SK-N-SH treated with all-trans-retinoic acid at 6 μM for 48 hours (cell line): ENCODE results near the gene HIRA.

Experiments
- ARNTL ChIP-seq: fragments of 450-650 bp; formaldehyde crosslinking; IDR thresholded peaks from 2 replicates; pipeline ENCODE4 v1.5.0; 2020; ENCODE audit warnings: low read depth, mild to moderate bottlenecking, moderate library complexity, borderline replicate concordance
- CREB5 ChIP-seq: fragments of 250-450 bp; sonication (Bioruptor Pico); IDR thresholded peaks from 2 replicates; pipeline ENCODE4 v1.5.1; 2020; ENCODE audit warnings: low read depth, mild to moderate bottlenecking, moderate library complexity
- ESRRG ChIP-seq: fragments of 250-450 bp; sonication (Bioruptor Pico); IDR thresholded peaks from 2 replicates; pipeline ENCODE4 v1.6.1; 2021; ENCODE audit warnings: mild to moderate bottlenecking
- OSR1 ChIP-seq: fragments of 250-450 bp; sonication (Bioruptor Pico); IDR thresholded peaks from 2 replicates; pipeline ENCODE4 v1.8.0; 2022; ENCODE audit warnings: moderate library complexity, mild to moderate bottlenecking, inconsistent platforms
- PATZ1 ChIP-seq: fragments of 250-450 bp; sonication (Bioruptor Pico); IDR thresholded peaks from 2 replicates; pipeline ENCODE4 v1.8.0; 2020; ENCODE audit warnings: mild to moderate bottlenecking, moderate library complexity, borderline replicate concordance
- RARB ChIP-seq: fragments of 250-450 bp; sonication (Bioruptor Pico); IDR thresholded peaks from 2 replicates; pipeline ENCODE4 v1.8.0; 2021; ENCODE audit warnings: mild to moderate bottlenecking, moderate library complexity
- ZC3H10 ChIP-seq: fragments of 250-450 bp; sonication (Bioruptor Pico); IDR thresholded peaks from 2 replicates; pipeline ENCODE4 v1.5.1; 2021; ENCODE audit warnings: mild to moderate bottlenecking, moderate library complexity
- ZFP3 ChIP-seq: fragments of 250-450 bp; sonication (Bioruptor Pico); IDR thresholded peaks from 2 replicates; pipeline ENCODE4 v1.5.0; 2020; ENCODE audit warnings: mild to moderate bottlenecking, moderate library complexity
- ZFP30 ChIP-seq: fragments of 450-650 bp; formaldehyde crosslinking; IDR thresholded peaks from 2 replicates; pipeline ENCODE4 v1.5.0; 2022; ENCODE audit warnings: mild to moderate bottlenecking, moderate library complexity
- ZNF565 ChIP-seq: fragments of 450-650 bp; formaldehyde crosslinking; conservative IDR thresholded peaks from 2 replicates; pipeline ENCODE4 v1.5.0; 2020; ENCODE audit warnings: low read depth, mild to moderate bottlenecking, moderate library complexity
- TF ChIP-seq, protein P1 (sequence below): fragments of 250-450 bp; sonication (Bioruptor Pico); IDR thresholded peaks from 2 replicates; pipeline ENCODE4 v1.5.1; 2021; ENCODE audit warnings: mild to moderate bottlenecking, moderate library complexity

- TF ChIP-seq, protein P1, sequence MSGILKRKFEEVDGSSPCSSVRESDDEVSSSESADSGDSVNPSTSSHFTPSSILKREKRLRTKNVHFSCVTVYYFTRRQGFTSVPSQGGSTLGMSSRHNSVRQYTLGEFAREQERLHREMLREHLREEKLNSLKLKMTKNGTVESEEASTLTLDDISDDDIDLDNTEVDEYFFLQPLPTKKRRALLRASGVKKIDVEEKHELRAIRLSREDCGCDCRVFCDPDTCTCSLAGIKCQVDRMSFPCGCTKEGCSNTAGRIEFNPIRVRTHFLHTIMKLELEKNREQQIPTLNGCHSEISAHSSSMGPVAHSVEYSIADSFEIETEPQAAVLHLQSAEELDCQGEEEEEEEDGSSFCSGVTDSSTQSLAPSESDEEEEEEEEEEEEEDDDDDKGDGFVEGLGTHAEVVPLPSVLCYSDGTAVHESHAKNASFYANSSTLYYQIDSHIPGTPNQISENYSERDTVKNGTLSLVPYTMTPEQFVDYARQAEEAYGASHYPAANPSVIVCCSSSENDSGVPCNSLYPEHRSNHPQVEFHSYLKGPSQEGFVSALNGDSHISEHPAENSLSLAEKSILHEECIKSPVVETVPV (CRISPR knock-in tag): no peak
- no peak for TF ChIP-seq ZNF565 (CRISPR knock-in tag)
- no peak for TF ChIP-seq RARB (CRISPR knock-in tag)
- no peak for TF ChIP-seq PATZ1 (CRISPR knock-in tag)
- TF ChIP-seq ZFP30: no peak
- no peak for TF ChIP-seq ARNTL
- no peak for TF ChIP-seq ZFP3 (CRISPR knock-in tag)
- no peak for TF ChIP-seq OSR1 (CRISPR knock-in tag)
- no peak for TF ChIP-seq ESRRG
- TF ChIP-seq CREB5: no peak
- TF ChIP-seq ZC3H10: no peak
These were observed 34.7 kb upstream of the HIRA start for GRCh38 chr22:19466126-19466716.
